Measurements from ENCODE around the gene RALGAPA1. TPM values are rescaled to one million over a fixed set of nuclear protein-coding genes. Genes with fewer than 3 reads are reported as not detected.

Gene RALGAPA1
- total RNA-seq, 2 experiments from 2014 or later: 27.6 to 36.5 TPM

- H3K36me3 ChIP-seq (ENCODE audit: insufficient read depth, low read length): no peaks in the 10 kb centered on the region; the same call in 1 of the 2 replicates
- no peak overlapping the region for H3K4me2 ChIP-seq (ENCODE audit: low read length)
- H3K4me1 ChIP-seq (ENCODE audit: insufficient read depth, low read length, poor library complexity, severe bottlenecking): peaks cover 8% of the 10 kb centered on the region
- H3K9me2 ChIP-seq (ENCODE audit: insufficient read depth, low read length): no peaks in the 10 kb centered on the region
- H3K27ac ChIP-seq (ENCODE audit: low read depth, low read length, poor library complexity, severe bottlenecking): no peak overlapping the region
- no peak overlapping the region for H3K4me3 ChIP-seq (ENCODE audit: low read depth, low read length, poor library complexity, severe bottlenecking)
- no peaks in the 10 kb centered on the region for H3K9me3 ChIP-seq (ENCODE audit: low read length)
- CTCF ChIA-PET (ENCODE audit: unreplicated experiment): no interaction called here
- BruUV-seq (replicated peaks): no TSS peak
- intact Hi-C loops (cut with micrococcal nuclease; ENCODE audit: unreplicated experiment): no loop called here
- H3K79me2 ChIP-seq (ENCODE audit: insufficient read depth, low read depth, low read length): no peaks in the 10 kb centered on the region
- H2AFZ ChIP-seq (ENCODE audit: low read length): no peak overlapping the region
- no peaks in the 10 kb centered on the region for H4K20me1 ChIP-seq (ENCODE audit: insufficient read depth, low read length)
- DNase-seq (ENCODE audit: low spot score): no peak
- POLR2A ChIA-PET: no interaction called here
- TF ChIP-seq EZH2phosphoT487 (IDR thresholded peaks at IDR 0.05; ENCODE audit: borderline replicate concordance, low read depth, low read length) (no peak), CTCF (conservative IDR thresholded peaks at IDR 0.05; ENCODE audit: low read length) (no peak)
Observed at GRCh38 chr14:35637851-35638250, 171.2 kb downstream of the RALGAPA1 start.

- ChIA-PET CTCF (ENCODE audit: unreplicated experiment) (no interaction called here), POLR2A (interaction anchor here (0.7 kb wide), 1 partner anchor 463 kb away, joined by 4 read pairs; no protein-coding TSS in a partner anchor)
- TF ChIP-seq EZH2phosphoT487 (IDR thresholded peaks at IDR 0.05; ENCODE audit: borderline replicate concordance, low read depth, low read length) (no peak), CTCF (conservative IDR thresholded peaks at IDR 0.05; ENCODE audit: low read length) (no peak)
- Histone ChIP-seq H3K36me3 (ENCODE audit: insufficient read depth, low read length) (no peaks in the 10 kb centered on the region; the same call in 1 of the 2 replicates), H3K27ac (ENCODE audit: low read depth, low read length, poor library complexity, severe bottlenecking) (no peak overlapping the region), H3K4me2 (ENCODE audit: low read length) (no peak overlapping the region), H3K4me1 (ENCODE audit: insufficient read depth, low read length, poor library complexity, severe bottlenecking) (peaks cover 10% of the 10 kb centered on the region), H3K79me2 (ENCODE audit: insufficient read depth, low read depth, low read length) (no peaks in the 10 kb centered on the region), H3K9me3 (ENCODE audit: low read length) (no peaks in the 10 kb centered on the region), H2AFZ (ENCODE audit: low read length) (no peak overlapping the region), H3K4me3 (ENCODE audit: low read depth, low read length, poor library complexity, severe bottlenecking) (no peak overlapping the region), H3K9me2 (ENCODE audit: insufficient read depth, low read length) (no peaks in the 10 kb centered on the region), H4K20me1 (ENCODE audit: insufficient read depth, low read length) (no peaks in the 10 kb centered on the region)
- intact Hi-C loops (cut with micrococcal nuclease; ENCODE audit: unreplicated experiment): no loop called here
- DNase-seq (ENCODE audit: low spot score): no peak
- BruUV-seq (replicated peaks): no TSS peak
Observed at GRCh38 chr14:35637269-35637668, 171.8 kb downstream of the RALGAPA1 start.

GRCh38 chr14:35632676-35633075 lies 176.4 kb downstream of the RALGAPA1 start:
- Histone ChIP-seq H3K27ac (ENCODE audit: low read depth, low read length, poor library complexity, severe bottlenecking) (no peak overlapping the region), H2AFZ (ENCODE audit: low read length) (no peak overlapping the region), H3K4me2 (ENCODE audit: low read length) (no peak overlapping the region), H3K9me3 (ENCODE audit: low read length) (no peaks in the 10 kb centered on the region), H3K36me3 (ENCODE audit: insufficient read depth, low read length) (no peaks in the 10 kb centered on the region; the same call in 1 of the 2 replicates), H3K9me2 (ENCODE audit: insufficient read depth, low read length) (no peaks in the 10 kb centered on the region), H3K79me2 (ENCODE audit: insufficient read depth, low read depth, low read length) (no peaks in the 10 kb centered on the region), H3K4me3 (ENCODE audit: low read depth, low read length, poor library complexity, severe bottlenecking) (no peak overlapping the region), H4K20me1 (ENCODE audit: insufficient read depth, low read length) (no peaks in the 10 kb centered on the region), H3K4me1 (ENCODE audit: insufficient read depth, low read length, poor library complexity, severe bottlenecking) (peaks cover 4% of the 10 kb centered on the region)
- DNase-seq (ENCODE audit: low spot score): no peak
- TF ChIP-seq CTCF (conservative IDR thresholded peaks at IDR 0.05; ENCODE audit: low read length) (no peak), EZH2phosphoT487 (IDR thresholded peaks at IDR 0.05; ENCODE audit: borderline replicate concordance, low read depth, low read length) (no peak)
- POLR2A ChIA-PET: interaction anchor here (0.6 to 0.8 kb wide), 3 partner anchors 15 to 111 kb away, joined by 3 read pairs; no protein-coding TSS in a partner anchor
- no TSS peak for BruUV-seq (replicated peaks)
- intact Hi-C loops (cut with micrococcal nuclease; ENCODE audit: unreplicated experiment): no loop called here
- CTCF ChIA-PET (ENCODE audit: unreplicated experiment): no interaction called here
